ENCODE results near the gene TRIML2.

GRCh38 chr4:188111955-188112354 is 2.6 kb upstream of the TRIML2 start:
- TF ChIP-seq, protein P1, sequence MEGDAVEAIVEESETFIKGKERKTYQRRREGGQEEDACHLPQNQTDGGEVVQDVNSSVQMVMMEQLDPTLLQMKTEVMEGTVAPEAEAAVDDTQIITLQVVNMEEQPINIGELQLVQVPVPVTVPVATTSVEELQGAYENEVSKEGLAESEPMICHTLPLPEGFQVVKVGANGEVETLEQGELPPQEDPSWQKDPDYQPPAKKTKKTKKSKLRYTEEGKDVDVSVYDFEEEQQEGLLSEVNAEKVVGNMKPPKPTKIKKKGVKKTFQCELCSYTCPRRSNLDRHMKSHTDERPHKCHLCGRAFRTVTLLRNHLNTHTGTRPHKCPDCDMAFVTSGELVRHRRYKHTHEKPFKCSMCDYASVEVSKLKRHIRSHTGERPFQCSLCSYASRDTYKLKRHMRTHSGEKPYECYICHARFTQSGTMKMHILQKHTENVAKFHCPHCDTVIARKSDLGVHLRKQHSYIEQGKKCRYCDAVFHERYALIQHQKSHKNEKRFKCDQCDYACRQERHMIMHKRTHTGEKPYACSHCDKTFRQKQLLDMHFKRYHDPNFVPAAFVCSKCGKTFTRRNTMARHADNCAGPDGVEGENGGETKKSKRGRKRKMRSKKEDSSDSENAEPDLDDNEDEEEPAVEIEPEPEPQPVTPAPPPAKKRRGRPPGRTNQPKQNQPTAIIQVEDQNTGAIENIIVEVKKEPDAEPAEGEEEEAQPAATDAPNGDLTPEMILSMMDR (conservative IDR thresholded peaks at IDR 0.05; ENCODE audit: low read depth, low read length) = no peak
- no peak for TF ChIP-seq EZH2phosphoT487 (IDR thresholded peaks at IDR 0.05; ENCODE audit: borderline replicate concordance, low read length)

All from PC-3 (cell line).